ENCODE results near the gene S1PR1. TPM values are rescaled to one million over a fixed set of nuclear protein-coding genes. Genes with fewer than 3 reads are reported as not detected.

Gene S1PR1
- total RNA-seq, 1 donor from 2014 or later: 54.9 TPM

GRCh38 chr1:101280049-101280592, 43.3 kb downstream of the S1PR1 start:
- Histone ChIP-seq H3K27ac (replicated peaks) (no peak overlapping the region), H3K27me3 (ENCODE audit: low read depth) (no peaks in the 10 kb centered on the region), H3K9me3 (replicated peaks) (peaks cover 9% of the 10 kb centered on the region), H3K36me3 (no peaks in the 10 kb centered on the region), H3K4me1 (peaks cover 9% of the 10 kb centered on the region), H3K4me3 (no peak overlapping the region)
- intact Hi-C loops (cut with micrococcal nuclease): loop anchor here (10.0 kb wide), 1 partner anchor 145 kb away; no protein-coding TSS in a partner anchor
- no peak for TF ChIP-seq CTCF (IDR thresholded peaks at IDR 0.05; ENCODE audit: borderline replicate concordance)
- DNase-seq: no peak

DNA sequence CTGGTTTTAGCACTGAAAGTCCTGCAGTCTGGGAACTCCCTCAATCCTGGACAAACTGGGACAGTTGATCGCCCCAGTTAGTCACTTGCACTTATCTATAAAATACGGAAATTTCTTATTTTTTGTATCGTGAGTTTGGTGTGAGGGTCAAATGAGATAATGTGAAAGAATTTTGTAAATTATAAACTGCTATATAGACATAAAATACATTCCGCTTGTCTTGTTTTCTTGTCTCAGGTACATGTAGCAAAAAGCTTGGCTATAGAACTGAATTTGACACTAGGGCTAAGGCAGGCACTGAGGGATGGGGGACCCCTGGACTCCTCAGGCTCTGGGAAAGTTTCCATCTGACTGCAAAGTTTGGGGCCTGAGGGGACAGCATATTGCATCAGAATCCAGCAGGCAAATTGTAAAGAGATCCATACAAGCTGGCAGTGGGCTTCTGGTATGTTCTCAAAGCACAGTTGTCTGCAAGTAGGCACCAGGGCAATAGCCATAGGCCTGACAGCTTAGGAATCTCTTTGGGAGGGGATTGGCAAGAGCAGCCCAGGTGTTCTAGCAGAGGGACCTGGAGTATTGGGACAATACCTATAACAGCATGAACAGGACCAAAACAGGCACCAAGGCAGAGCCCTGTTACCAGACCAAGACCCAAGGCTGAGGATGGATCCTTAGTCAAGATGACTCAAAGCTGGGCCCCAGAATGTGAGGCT, 44.3 kb downstream of the S1PR1 start:
- intact Hi-C loops (cut with micrococcal nuclease): loop anchor here (10.0 kb wide), 1 partner anchor 146 kb away; no protein-coding TSS in a partner anchor
- TF ChIP-seq CTCF (IDR thresholded peaks at IDR 0.05; ENCODE audit: borderline replicate concordance): no peak

DNA sequence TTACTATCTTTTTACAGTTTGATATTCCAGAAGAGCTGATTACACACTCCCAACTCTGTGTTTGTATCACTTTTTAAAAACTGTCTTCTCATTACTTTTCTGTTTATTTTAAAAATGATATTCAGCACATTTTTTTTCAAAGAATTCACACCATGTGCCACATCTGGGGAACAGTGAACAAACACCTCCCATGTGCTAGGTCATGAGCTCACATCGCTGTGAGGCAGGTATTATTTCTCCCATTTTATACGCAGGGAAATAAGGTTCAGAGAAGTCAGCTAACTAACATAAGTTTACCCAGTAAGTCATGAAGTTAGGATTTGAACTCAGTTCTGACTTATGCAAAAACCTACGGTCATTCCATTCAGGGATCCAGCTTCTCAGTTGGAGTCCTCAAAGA, 44.9 kb downstream of the S1PR1 start:
- H3K27ac ChIP-seq (replicated peaks): no peak overlapping the region
- intact Hi-C loops (cut with micrococcal nuclease): loop anchor here (10.0 kb wide), 1 partner anchor 147 kb away; no protein-coding TSS in a partner anchor
- no peaks in the 10 kb centered on the region for H3K36me3 ChIP-seq
- H3K9me3 ChIP-seq (replicated peaks): peaks cover 12% of the 10 kb centered on the region
- peaks cover 9% of the 10 kb centered on the region for H3K4me1 ChIP-seq
- no peak overlapping the region for H3K4me3 ChIP-seq
- no peak for TF ChIP-seq CTCF (IDR thresholded peaks at IDR 0.05; ENCODE audit: borderline replicate concordance)
- DNase-seq: no peak
- no peaks in the 10 kb centered on the region for H3K27me3 ChIP-seq (ENCODE audit: low read depth)

More for the DNA sequence above, 44.3 kb downstream of the S1PR1 start:
- H3K27ac ChIP-seq (replicated peaks): no peak overlapping the region
- no peak for DNase-seq
- H3K4me3 ChIP-seq: no peak overlapping the region
- H3K9me3 ChIP-seq (replicated peaks): peaks cover 12% of the 10 kb centered on the region
- H3K4me1 ChIP-seq: peaks cover 9% of the 10 kb centered on the region
- no peaks in the 10 kb centered on the region for H3K36me3 ChIP-seq
- no peaks in the 10 kb centered on the region for H3K27me3 ChIP-seq (ENCODE audit: low read depth)

GRCh38 chr1:101282314-101283038, 45.7 kb downstream of the S1PR1 start:
- intact Hi-C loops (cut with micrococcal nuclease): loop anchor here (10.0 kb wide), 1 partner anchor 148 kb away; no protein-coding TSS in a partner anchor
- no peak for DNase-seq
- Histone ChIP-seq H3K9me3 (replicated peaks) (peaks cover 12% of the 10 kb centered on the region), H3K4me3 (no peak overlapping the region), H3K4me1 (peaks cover 9% of the 10 kb centered on the region), H3K36me3 (no peaks in the 10 kb centered on the region), H3K27ac (replicated peaks) (no peak overlapping the region), H3K27me3 (ENCODE audit: low read depth) (no peaks in the 10 kb centered on the region)
- no peak for TF ChIP-seq CTCF (IDR thresholded peaks at IDR 0.05; ENCODE audit: borderline replicate concordance)

DNA sequence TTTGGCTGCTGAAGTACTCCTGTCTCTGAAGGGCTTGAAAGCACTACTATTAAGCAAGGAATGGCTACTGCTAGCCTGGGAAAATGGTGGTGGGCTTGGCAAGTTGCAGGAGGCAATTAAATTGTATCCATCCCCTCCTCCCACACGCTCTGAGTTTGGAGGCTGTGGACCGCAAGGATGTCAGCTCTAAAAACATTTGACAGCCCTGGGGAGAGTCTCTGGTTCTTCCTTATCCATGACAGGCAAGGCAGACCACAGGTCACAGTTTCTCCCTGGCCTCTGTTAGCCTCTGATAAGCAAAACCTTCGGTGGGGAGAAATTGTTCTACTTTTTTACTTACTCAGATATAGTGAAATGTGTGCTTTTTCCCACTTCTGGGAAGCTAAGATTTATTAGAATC, 46.6 kb downstream of the S1PR1 start:
- Histone ChIP-seq H3K4me3 (no peak overlapping the region), H3K27ac (replicated peaks) (no peak overlapping the region), H3K4me1 (peaks cover 14% of the 10 kb centered on the region), H3K36me3 (no peaks in the 10 kb centered on the region), H3K9me3 (replicated peaks) (peaks cover 12% of the 10 kb centered on the region), H3K27me3 (ENCODE audit: low read depth) (no peaks in the 10 kb centered on the region)
- intact Hi-C loops (cut with micrococcal nuclease): loop anchor here (10.0 kb wide), 1 partner anchor 149 kb away; no protein-coding TSS in a partner anchor
- DNase-seq: no peak
- TF ChIP-seq CTCF (IDR thresholded peaks at IDR 0.05; ENCODE audit: borderline replicate concordance): no peak

Data from left ventricle myocardium inferior (tissue), 1 donor.